HEK293T (cell line): ENCODE data around the gene EDEM1.
"Not testable (repeated sequence)": the region's sequence is repeated elsewhere in the genome, so short reads cannot be mapped to it uniquely, and the experiment has no call there.

Experiments used
- CTCF ChIA-PET: fragments of 350-600 bp; formaldehyde crosslinking; extraction: SDS; loops from one replicate; lab custom pipeline; 2021; ENCODE audit warnings: antibody characterized with exemption, inconsistent platforms; lab: Yijun Ruan, JAX
- POLR2A ChIA-PET: fragments of 350-600 bp; formaldehyde crosslinking; extraction: SDS; loops from one replicate; lab custom pipeline; 2020; ENCODE audit warnings: antibody characterized with exemption, inconsistent platforms; lab: Yijun Ruan, JAX
- DNase-seq: peaks from one replicate; pipeline ENCODE4 v3.0.0; 2012; ENCODE audit warnings: mixed read lengths; ENCODE audit errors: extremely low spot score
- ARNT ChIP-seq: fragments of 450-650 bp; IDR thresholded peaks from 2 replicates; pipeline ENCODE4 v1.6.1; 2017; ENCODE audit warnings: mild to moderate bottlenecking
- BHLHE40 ChIP-seq: fragments of 450-650 bp; IDR thresholded peaks from 2 replicates; pipeline ENCODE4 v1.6.1; 2016; ENCODE audit warnings: mild to moderate bottlenecking, moderate library complexity, borderline replicate concordance
- CTBP1 ChIP-seq: fragments of 450-650 bp; IDR thresholded peaks from 2 replicates; pipeline ENCODE4 v1.6.1; 2016; ENCODE audit warnings: borderline replicate concordance
- ELF4 ChIP-seq: fragments of 450-650 bp; IDR thresholded peaks from 2 replicates; pipeline ENCODE4 v1.6.1; 2017; ENCODE audit warnings: antibody characterized with exemption
- FOXA1 ChIP-seq: fragments of 450-650 bp; IDR thresholded peaks from 2 replicates; pipeline ENCODE4 v1.6.1; 2016; ENCODE audit warnings: mild to moderate bottlenecking
- FOXK2 ChIP-seq: fragments of 450-650 bp; IDR thresholded peaks from 2 replicates; pipeline ENCODE4 v1.6.1; 2016; ENCODE audit warnings: mild to moderate bottlenecking
- FOXM1 ChIP-seq: fragments of 450-650 bp; IDR thresholded peaks from 2 replicates; pipeline ENCODE4 v1.6.1; 2017; ENCODE audit warnings: mild to moderate bottlenecking, borderline replicate concordance
- HDGF ChIP-seq: fragments of 450-650 bp; IDR thresholded peaks from 2 replicates; pipeline ENCODE4 v1.6.1; 2017; ENCODE audit warnings: antibody characterized with exemption, borderline replicate concordance
- L3MBTL2 ChIP-seq: fragments of 450-650 bp; conservative IDR thresholded peaks from 2 replicates; pipeline ENCODE4 v1.6.1; 2016; ENCODE audit warnings: mild to moderate bottlenecking
- LEF1 ChIP-seq: fragments of 450-650 bp; IDR thresholded peaks from 2 replicates; pipeline ENCODE4 v1.6.1; 2017; ENCODE audit warnings: mild to moderate bottlenecking, borderline replicate concordance
- NFRKB ChIP-seq: fragments of 450-650 bp; IDR thresholded peaks from 2 replicates; pipeline ENCODE4 v1.6.1; 2016; ENCODE audit warnings: mild to moderate bottlenecking, moderate library complexity
- PKNOX1 ChIP-seq: fragments of 450-650 bp; IDR thresholded peaks from 2 replicates; pipeline ENCODE4 v1.6.1; 2016
- SP1 ChIP-seq: fragments of 450-650 bp; IDR thresholded peaks from 2 replicates; pipeline ENCODE4 v1.6.1; 2017
- SUZ12 ChIP-seq: fragments of 450-650 bp; IDR thresholded peaks from 2 replicates; pipeline ENCODE4 v1.6.1; 2016; ENCODE audit warnings: mild to moderate bottlenecking
- TARDBP ChIP-seq: fragments of 450-650 bp; IDR thresholded peaks from 2 replicates; pipeline ENCODE4 v1.6.1; 2016
- ZNF384 ChIP-seq: fragments of 450-650 bp; IDR thresholded peaks from 2 replicates; pipeline ENCODE4 v1.6.1; 2016

Gene EDEM1

GRCh38 chr3:5168110-5168509 lies 19.4 kb upstream of the EDEM1 start:
- CTCF ChIA-PET = no interaction called here
- no peak for DNase-seq
- POLR2A ChIA-PET = no interaction called here
- no peak for TF ChIP-seq SP1
- no peak for TF ChIP-seq L3MBTL2

- ChIA-PET CTCF (no interaction called here), POLR2A (no interaction called here)
- TF ChIP-seq LEF1 = no peak
- TF ChIP-seq FOXM1 = no peak
- TF ChIP-seq TARDBP = no peak
- no peak for TF ChIP-seq FOXK2
- no peak for TF ChIP-seq NFRKB
- no peak for TF ChIP-seq PKNOX1
- TF ChIP-seq FOXA1 = no peak
- TF ChIP-seq CTBP1 = no peak
- no peak for TF ChIP-seq ARNT
- DNase-seq = no peak
Observed at GRCh38 chr3:5169807-5170206, 17.7 kb upstream of the EDEM1 start.

GRCh38 chr3:5170975-5171374 lies 16.5 kb upstream of the EDEM1 start:
- DNase-seq = no peak
- ChIA-PET POLR2A (no interaction called here), CTCF (no interaction called here)
- TF ChIP-seq PKNOX1 (no peak), BHLHE40 (no peak), SP1 (no peak), ARNT (no peak), CTBP1 (no peak), FOXM1 (no peak), ELF4 (no peak), L3MBTL2 (no peak), FOXA1 (no peak), SUZ12 (no peak), NFRKB (no peak), LEF1 (no peak)

- DNase-seq = no peak
- TF ChIP-seq FOXK2 = no peak
- no peak for TF ChIP-seq ARNT
- no peak for TF ChIP-seq L3MBTL2
- no peak for TF ChIP-seq ZNF384
- no peak for TF ChIP-seq TARDBP
- POLR2A ChIA-PET = no interaction called here
- CTCF ChIA-PET = no interaction called here
Observed at GRCh38 chr3:5172018-5172417, 15.5 kb upstream of the EDEM1 start.

GRCh38 chr3:5179036-5179435 lies 8.5 kb upstream of the EDEM1 start:
- CTCF ChIA-PET, DNase-seq, POLR2A ChIA-PET: not testable (repeated sequence)

- TF ChIP-seq ZNF384 = no peak
- no peak for TF ChIP-seq CTBP1
- TF ChIP-seq SP1 = no peak
- TF ChIP-seq FOXA1 = no peak
- no peak for TF ChIP-seq PKNOX1
- TF ChIP-seq TARDBP = no peak
- no peak for TF ChIP-seq ELF4
- TF ChIP-seq L3MBTL2 = no peak
- TF ChIP-seq SUZ12 = no peak
- TF ChIP-seq FOXM1 = no peak
- TF ChIP-seq ARNT = no peak
- no peak for TF ChIP-seq NFRKB
- TF ChIP-seq BHLHE40 = no peak
- TF ChIP-seq LEF1 = no peak
- TF ChIP-seq FOXK2 = no peak
- no peak for TF ChIP-seq HDGF
- CTCF ChIA-PET = no interaction called here
- no peak for DNase-seq
- POLR2A ChIA-PET = no interaction called here
Observed at GRCh38 chr3:5181469-5182141, 5.9 kb upstream of the EDEM1 start.

GRCh38 chr3:5183714-5184113 lies 3.8 kb upstream of the EDEM1 start:
- DNase-seq, CTCF ChIA-PET, POLR2A ChIA-PET: not testable (repeated sequence)

GRCh38 chr3:5184499-5184898 lies 3.0 kb upstream of the EDEM1 start:
- POLR2A ChIA-PET = interaction anchor here (1.1 kb wide), 1 partner anchor 23 kb away, joined by 3 read pairs; no protein-coding TSS in a partner anchor
- no peak for DNase-seq
- TF ChIP-seq SUZ12 (no peak), NFRKB (no peak), LEF1 (no peak), ARNT (no peak), FOXA1 (no peak)
- CTCF ChIA-PET = no interaction called here
